Stimulated activated CD8-positive, alpha-beta memory T cell treated with anti-CD3 and anti-CD28 coated beads, Interleukin-15, amount 100 ng/mL, for 48 hours (primary cell): ENCODE data around the gene CRABP1.

Experiments
- DNase-seq, 2 donors: peaks; one replicate each; pipeline ENCODE4 v3.0.0-alpha.2; 2020; ENCODE audit warnings: low read depth in 2 of 2

CRABP1 gene

GRCh38 chr15:78340231-78341056 is at the start of gene CRABP1:
CRABP1 (plus strand) TSS chr15:78340353; CDS start chr15:78340429, 76 bp downstream.
- DNase-seq = no peak

DNA sequence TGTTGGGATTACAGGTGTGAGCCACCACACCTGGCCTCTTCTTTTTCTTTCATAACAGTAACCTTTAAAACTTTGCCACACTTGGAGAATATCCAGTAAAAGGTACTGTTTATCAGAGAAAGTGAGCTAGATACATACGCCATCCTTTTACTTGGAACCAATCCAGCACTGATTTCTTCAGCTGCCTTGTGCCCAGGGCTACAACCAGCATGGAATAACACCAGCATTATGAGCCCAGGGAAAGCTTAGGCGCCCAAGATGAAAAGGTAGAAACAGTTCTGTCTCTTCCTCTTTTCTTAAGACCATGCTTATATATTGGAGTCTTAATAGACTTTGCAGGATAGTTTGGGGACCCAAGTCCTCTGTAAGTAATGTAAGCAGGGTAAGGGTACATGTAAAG is 49.1 kb upstream of the CRABP1 start:
- DNase-seq = no peak

DNA sequence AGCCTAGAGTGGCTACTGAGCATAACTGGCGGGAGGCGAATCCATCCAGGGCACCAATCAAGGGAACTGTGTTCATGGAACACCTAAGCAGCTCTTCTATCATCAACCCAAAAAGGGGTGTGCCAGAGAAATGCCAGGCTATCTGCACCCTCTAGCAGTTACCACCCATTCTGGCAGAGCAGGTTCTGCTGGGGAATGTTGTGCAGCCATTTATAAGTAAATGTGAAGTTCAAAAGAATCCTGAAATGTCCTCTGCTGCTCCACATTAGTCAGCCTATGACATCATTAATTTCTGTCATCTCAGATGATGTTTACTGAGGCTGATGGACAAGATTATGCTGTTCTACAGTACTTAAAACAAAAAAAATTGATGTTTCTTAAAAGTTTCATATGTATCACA is 48.5 kb upstream of the CRABP1 start:
- DNase-seq = no peak

GRCh38 chr15:78292219-78292618 is 47.9 kb upstream of the CRABP1 start:
- no peak for DNase-seq

- DNase-seq = peak; percentile 89 to 90
Measured at GRCh38 chr15:78299101-78299930, 40.8 kb upstream of the CRABP1 start, which contains the start of gene SKIC8. SKIC8 (minus strand) TSS chr15:78299609; CDS start chr15:78295686, 3,923 bp downstream.

GRCh38 chr15:78301326-78301725 is 38.8 kb upstream of the CRABP1 start:
- no peak for DNase-seq

DNA sequence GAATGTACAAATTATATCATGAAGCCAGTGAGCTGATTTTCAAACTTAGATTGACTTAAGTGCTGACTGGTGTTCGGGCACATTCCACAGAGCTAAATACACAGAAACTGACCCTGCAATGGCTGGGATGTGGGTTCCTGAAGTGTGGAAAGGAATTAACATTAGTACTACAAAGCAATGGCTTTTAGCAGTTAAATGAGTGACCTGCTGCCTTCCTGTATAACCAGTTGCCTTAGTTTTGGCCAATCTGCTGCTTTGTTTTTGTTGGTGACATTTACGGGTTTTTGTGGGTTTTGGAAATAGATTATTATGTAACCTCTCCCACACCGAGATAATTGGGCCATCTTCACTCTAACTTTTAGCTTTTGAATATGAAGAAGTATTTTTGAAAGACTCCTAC is 38.3 kb upstream of the CRABP1 start:
- DNase-seq = no peak

DNA sequence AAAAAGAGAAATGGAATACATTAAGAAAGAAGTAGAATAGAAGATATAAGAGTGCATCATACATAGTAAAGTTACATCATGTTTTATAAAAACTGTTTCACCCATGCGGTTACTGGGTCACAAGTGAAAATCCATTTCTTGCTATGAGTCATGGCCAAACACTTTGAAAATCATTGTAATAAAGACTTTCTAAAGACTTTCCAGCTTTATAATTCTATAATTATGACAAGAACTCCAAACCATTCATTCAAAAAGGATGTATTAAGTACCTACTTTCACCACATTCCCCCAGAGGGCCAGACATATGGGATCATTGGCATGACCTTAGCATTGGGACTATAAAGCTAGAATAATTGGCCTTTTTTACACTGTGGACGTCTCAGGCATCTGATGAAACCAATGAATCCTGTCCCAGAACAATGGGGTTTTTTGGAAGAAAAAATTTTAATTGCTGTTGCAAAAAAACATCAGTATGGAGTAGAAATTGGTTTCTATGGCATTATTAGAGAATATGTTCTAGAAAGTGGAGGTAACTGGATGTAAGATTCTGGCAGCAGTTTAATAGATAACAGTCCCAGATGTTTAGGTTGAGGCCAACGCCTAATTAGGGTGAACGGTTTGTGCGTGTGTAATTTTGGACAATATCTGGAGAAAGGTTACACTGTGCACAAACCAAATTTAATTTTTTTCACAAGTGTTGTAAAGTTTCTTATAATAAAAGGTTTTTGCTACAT is 37.4 kb upstream of the CRABP1 start:
- DNase-seq = no peak

GRCh38 chr15:78304216-78305066 is 35.7 kb upstream of the CRABP1 start:
- no peak for DNase-seq

GRCh38 chr15:78306176-78306774 is 33.9 kb upstream of the CRABP1 start:
- no peak for DNase-seq

DNA sequence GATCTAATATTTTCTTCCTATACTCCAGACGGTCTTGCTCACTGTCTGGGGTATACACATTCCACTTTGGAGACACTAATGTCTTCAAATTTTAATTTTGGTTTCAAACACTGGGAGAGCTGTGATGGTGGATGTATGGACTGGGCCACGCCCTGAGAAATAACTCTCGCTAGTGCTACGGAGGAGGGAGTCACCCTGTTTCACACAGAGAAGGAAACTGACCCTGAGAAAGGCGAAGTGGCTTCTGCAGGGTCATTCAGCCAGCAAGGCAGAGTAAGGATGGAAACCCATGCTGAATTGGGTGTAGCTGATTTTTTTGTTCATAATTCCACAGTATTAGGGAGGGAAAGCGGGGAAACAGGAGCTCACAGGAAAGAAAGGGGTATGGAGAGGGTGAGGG is 32.2 kb upstream of the CRABP1 start:
- no peak for DNase-seq

DNA sequence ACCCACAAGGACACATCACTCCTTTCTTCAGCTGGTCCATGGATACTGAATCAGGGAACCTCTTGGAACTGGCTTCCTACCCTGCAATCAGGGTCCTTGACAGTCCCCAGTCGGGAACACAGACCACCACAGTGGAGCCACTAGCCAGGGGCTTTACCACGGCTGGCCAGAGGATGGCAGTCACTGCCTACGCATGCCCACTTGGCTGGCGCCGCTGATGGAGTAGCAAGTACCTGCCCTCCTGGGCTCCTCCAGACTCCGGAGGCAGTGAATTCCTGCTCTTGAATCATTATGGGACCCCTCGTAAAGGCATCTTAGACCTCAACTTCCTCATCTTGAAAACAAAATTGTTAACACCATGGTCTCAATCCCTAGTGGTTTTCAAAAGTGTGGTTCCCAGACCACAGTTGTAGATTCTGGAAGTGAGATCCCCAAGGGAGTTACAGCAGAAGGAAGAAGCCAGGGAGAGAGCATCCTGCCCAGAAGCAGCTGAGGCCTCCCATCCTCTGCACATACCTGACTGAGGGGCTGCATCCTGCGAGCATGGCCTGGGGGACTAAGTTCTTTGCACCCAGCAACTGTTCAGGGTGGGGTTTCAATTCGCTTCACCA is 31.6 kb upstream of the CRABP1 start:
- peak; percentile 46 to 48 for DNase-seq

DNA sequence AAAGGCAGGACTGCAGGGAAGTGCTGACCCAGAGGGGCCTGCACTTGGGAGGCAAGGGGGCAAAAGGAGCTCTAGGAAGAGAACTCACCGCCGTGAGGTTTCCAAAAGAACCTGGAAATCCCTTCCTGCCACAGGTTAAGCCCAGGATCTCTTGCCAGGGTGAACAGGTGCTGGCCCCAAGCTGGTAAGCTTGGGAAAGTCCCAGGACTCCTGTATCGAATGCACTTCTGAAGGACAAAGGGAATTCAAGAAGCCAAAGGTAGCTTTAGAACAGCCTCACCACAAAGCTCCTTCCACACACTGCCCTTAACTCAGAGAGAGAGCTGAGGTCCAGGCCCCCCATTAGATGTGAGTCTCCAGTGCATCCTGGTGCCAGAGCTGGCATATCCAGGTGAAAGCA is 28.9 kb upstream of the CRABP1 start:
- no peak for DNase-seq

DNA sequence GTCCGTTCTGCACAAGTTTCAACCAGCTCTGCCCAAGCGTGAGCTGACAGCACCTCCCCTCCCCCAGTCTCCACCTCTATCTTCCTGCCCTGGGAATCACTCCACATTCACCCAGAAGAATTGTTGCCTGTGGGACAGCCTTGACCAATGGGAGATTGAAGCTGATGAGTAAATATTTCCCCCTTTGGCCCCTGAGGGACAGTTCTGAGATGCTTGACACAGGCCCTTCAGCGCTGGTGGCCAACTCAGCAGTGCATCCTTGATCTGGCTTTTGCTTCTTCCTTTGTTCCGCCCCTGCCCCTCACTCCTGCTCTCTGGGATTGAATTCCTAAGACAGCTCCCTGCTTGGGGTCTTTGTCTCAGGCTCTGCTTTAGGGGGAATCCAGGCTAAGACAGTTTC is 27.6 kb upstream of the CRABP1 start:
- DNase-seq = no peak

- no peak for DNase-seq
Measured at GRCh38 chr15:78312957-78313356, 27.2 kb upstream of the CRABP1 start.

DNA sequence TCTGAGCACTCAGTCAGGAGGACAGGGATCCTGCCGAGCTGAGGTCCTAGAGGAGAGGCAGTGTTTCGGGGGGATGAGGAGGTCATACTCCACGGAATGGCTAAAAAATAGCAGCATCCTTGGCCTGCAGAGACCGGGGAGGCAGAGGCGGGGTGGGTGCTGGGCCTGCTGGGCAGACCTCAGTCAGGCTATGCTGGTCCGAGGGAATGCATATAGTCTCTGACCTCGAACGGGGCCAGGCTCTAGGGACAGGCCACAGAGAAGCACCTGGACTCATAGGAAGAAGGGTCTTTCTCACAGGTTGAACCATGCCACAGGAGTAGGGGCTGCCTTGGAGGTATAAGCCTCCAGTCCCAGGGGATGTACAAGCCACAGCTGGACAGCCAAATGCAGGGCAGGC is 26.8 kb upstream of the CRABP1 start:
- DNase-seq = no peak

DNA sequence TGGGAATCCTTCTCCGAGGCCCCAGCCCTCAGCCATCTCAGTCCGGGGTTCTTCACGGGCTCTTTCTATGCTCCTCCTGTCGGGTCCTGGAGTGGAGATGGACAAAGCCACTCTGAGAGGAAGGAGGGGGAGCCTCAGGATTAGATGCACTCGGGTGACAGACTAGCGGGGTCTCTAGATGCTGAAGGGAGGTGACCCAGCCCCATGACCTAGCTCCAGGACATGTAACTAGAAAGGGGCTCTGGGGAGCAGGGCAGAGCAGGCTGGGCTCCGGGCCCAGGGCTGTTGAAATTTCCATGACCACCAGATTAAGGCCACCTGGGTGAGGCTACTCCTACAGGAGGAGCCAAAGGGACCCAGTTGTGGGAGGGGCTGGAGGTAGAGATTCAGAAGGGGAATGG is 26.0 kb upstream of the CRABP1 start:
- no peak for DNase-seq

DNA sequence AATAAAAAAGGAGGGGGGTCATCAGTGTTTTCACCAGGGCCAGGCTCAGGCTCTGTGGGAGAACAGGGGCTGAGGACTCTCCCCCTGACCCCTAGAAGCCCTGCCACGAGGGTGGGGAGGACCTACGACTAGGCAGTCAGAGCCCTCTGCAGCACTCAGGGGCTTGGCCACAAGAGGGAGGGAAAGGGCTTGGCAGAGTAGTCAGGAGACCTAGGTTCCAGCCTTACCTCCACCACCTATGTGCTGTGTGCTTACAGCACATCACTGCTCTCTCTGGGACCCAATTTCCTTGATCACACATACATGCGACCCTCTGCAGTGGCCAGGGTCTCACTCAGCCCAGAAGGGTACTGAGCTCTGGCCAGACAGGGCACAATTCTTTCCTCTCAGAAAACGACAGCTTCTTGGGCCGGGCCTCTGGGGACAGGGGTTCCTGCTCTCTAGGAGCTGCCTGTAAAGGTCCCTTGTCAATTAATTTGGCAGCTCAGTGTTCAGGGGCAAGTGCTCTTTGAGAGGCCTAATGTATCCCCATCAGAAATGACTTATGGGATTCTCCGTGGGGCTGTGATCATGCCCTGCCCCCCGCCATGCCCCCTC is 24.4 kb upstream of the CRABP1 start:
- DNase-seq = no peak

DNA sequence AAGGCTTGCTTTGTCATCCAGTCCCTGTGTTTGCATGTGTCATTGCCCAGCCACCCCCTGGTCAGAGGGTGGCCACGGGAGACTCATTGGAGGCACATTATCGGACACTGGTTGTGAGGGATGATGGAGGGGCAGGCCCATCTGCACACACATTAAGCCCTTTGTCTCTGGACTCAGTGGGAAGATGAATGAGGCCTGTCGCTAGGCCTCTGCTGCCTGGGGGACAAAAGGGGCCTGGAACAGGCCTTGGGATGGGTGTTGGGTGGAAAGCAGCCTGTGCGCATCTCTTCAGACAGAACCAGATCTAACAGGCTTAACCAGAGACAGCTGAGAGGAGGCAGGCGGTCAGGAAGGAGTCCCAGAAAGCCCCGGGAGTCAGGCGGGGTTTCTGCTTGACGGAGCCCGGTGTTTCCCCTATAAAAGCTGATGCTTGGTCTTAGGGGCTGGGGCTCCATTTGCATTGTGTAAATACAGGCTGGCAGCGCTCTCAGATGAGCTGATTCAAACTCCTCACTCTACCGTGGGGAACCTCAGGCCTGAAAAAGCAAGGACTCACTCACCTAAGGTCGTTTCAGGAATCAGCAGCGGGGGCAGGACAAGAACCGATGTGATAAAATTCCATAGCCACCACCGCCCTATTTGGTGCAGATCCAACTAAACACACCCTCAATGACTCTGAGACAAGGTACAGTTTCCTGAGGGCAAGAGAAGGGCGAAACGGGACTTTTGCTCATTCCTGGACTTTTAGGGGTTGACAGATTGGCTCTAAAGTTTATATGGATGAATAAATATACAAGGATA is 23.7 kb upstream of the CRABP1 start:
- DNase-seq = no peak
